Hematopoietic multipotent progenitor cell treated with erythropoietin and hydrocortisone succinate and interleukin-3 and kit ligand, for 6 days (in vitro differentiated cells): ENCODE data around the gene IL17C.
"Not testable (repeated sequence)": the region's sequence is repeated elsewhere in the genome, so short reads cannot be mapped to it uniquely, and the experiment has no call there.

ENCODE experiments used
- DNase-seq: peaks from one replicate; pipeline ENCODE4 v3.0.0-alpha.2; 2015

Gene IL17C

DNA sequence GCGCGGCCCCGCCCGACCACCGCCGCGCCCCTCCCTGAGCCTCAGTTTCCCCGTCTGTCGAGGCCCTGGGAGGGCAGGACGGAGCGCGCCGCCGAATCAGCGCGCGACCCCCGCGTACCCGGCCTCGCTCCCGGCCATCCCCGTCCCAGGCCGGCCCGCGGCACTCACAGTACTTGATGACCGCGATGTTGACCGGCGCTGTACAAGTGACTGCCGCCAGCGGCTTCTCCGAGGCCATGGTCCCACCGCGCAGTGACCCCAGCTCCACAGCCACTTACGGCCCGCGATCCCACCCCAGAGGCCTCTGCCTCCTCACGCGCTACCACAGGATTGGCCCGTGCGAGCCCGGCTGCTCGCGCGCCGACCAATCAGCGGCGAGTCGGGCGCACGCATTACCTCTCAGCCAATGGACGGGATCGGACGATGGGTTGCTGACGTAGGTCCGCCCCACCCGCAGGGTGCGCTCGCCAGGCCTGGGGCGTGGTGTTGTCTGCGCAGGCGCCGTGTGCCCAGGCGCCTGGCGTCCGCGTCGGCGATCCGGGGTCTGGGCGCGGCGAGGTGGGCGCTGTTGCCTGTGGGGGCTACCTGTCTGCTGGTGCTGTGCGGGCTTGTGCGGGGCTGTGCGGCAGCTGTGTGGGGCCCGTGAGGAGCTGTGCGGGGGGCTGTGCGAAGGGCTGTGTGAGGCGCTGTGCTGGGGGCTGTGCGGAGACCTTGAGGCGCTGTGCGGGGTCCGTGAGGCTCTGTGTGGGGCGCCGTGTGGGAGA lies 24.7 kb downstream of the IL17C start, which contains the start of gene MVD:
TSS of gene MVD (minus strand) at position 249 of the 764 bp plus-strand sequence. CDS start at position 238, 11 bp downstream.
- peak; percentile 99 for DNase-seq

- no peak for DNase-seq
Observed at GRCh38 chr16:88665148-88665547, 26.8 kb downstream of the IL17C start.

DNA sequence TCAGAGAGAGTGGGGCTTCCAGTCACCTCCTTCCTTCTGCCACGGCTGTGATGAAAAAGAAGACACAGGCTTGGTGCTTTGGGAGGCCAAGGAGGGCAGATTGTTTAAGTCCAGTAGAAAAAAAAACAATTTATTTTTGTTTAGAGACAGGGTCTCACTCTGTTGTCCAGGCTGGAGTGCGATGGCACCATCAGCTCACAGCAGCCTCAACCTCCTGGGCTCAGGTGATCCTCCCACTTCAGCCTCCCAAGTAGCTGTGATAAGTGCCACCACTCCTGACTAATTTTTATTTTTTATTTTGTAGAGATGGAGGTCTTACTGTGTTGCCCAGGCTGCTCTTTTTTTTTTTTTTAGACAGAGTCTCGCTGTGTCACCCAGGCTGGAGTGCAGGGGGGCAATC lies 27.2 kb downstream of the IL17C start:
- no peak for DNase-seq

DNA sequence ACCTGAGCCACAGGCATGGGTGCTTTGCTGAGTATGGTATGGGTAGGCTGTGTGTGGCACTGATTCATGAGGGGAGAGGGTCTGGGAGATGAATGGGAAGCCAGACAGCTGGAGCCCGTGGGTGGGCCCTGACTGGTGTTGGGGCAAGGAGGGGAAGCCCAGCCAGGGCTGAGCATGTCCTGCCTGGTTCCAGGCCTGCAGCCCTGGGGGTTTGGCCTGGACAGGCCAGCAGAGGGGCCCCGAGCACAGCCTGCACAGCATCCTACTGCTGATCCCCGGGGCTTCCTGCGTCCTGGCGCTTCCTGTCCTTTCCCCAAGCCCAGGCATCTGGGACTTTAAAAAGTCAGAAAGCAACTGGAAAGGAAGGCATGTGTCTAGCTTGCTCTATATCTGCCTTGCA lies 29.1 kb downstream of the IL17C start:
- DNase-seq, result no peak

DNA sequence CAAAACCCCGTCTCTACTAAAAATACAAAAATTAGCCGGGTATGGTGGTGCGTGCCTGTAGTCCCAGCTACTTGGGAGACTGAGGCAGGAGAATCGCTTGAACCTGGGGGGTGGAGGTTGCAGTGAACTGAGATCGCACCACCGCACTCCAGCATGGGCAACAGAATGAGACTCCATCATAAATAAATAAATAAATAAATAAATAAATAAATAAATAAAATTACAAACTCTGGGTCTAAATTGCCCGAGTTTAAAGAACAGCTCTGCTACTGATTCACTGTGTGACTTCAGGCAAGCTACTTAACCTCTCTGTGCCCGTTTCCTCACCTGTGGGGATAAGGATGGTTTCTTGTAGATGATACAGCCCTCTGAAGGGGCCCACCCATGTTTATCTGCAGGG lies 31.1 kb downstream of the IL17C start:
- not testable (repeated sequence) for DNase-seq

DNA sequence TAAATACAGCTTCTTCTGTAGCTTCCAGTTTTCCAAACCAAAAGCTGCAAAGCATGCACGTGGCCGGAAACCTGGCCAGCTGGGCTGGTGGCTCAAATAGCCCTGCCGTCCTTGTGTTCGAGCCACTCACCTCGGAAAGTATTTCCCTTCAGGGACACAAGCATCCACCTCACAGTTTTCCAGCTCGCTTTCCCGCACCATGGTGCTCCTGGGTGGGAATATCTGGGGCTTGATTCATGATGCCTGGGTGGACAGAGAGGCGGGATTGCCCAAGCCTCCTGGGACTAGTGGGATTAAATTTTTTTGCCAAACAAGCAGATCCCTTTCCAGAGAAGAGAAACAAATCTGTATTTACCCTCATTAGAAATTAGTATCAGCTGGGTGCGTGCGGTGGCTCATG lies 31.6 kb downstream of the IL17C start:
- no peak for DNase-seq

- no peak for DNase-seq
Observed at GRCh38 chr16:88671806-88672205, 33.4 kb downstream of the IL17C start.

GRCh38 chr16:88672776-88673175 lies 34.4 kb downstream of the IL17C start:
- no peak for DNase-seq

DNA sequence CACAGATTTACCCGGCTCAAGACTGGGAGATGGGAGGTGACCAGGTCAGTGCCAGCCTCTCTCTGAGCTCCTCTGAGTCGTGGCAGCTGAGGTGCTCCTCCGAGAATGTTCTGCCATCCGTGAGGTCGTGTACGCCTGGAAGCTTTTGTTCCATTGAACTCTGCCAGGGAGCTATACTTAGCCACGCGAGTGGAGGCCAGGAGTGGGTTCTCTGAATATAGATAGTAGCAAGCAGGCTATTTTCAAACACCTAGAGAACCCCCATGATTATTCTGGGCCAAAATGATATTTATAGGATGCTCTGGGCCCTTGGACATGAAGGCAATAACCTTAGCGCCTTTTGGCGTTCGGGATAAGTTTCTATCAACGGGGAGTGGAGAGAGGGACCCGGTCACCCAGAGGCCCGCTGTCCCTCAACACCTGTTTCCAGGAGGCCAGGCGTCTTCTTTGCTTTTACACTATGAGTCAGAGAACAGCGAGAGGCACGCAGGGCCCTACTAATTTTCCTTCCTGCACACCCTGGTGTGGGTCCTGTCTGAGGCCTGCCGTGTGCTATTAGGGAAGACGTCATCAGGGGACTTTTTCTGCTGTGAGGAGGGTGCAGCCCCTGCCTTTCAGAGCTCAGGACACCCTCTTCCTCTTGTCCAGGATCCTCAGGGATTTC lies 35.5 kb downstream of the IL17C start:
- no peak for DNase-seq

- no peak for DNase-seq
Observed at GRCh38 chr16:88676502-88677242, 38.3 kb downstream of the IL17C start.

DNA sequence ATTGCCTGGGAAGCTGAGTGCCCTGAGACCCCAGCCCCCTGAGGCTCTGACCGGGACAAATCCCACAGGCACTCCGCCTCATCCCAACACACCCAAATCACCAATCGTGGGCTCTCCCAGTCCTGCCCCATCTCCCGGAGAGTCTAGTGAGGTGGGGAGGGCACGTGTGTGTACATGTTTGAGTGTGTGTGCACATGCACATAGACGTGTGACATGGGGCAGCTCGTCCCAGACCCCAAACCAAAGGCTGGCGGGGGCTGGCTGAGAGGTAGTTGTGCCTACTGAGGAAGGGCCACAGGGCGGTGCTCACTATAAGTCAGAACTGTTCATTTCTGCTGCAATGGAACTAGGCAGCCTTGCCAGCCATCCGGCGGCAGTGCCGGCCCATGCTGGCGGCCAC lies 39.3 kb downstream of the IL17C start:
- no peak for DNase-seq

- DNase-seq, result no peak
Observed at GRCh38 chr16:88678224-88678979, 40.0 kb downstream of the IL17C start.

- DNase-seq, result no peak
Observed at GRCh38 chr16:88680554-88681083, 42.2 kb downstream of the IL17C start.

DNA sequence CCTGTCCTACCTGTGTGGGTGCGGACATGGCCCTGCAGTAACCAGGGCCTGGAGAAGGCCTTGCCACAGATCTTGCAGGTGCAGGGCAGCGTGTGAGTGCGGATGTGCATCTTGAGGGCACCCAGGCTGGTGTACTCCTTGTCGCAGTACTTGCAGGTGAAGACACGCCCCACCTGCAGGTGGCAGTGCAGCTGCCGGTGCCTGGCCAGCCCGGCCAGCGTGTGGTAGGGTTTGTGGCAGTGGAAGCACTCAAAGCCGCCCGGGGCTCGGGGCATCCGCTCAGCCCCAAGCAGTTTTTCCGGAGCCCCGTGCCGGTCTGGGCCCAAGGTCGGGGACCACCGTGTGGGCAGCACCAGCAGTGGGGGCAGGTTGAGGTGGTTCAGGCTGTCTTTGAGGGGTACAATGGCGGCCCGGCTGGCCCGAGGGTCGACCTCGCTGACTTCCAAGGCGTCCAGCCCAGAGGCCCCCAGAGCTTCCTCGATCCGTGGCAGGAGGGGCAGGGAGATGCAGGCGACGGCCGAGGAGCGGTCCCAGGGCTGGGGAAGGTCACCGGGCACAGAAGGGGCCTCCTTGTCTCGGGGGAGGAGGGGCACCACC lies 42.8 kb downstream of the IL17C start:
- peak; percentile 38 for DNase-seq

- peak; percentile 76 for DNase-seq
Observed at GRCh38 chr16:88681709-88682451, 43.5 kb downstream of the IL17C start.

GRCh38 chr16:88684569-88685155 lies 46.3 kb downstream of the IL17C start:
- no peak for DNase-seq

DNA sequence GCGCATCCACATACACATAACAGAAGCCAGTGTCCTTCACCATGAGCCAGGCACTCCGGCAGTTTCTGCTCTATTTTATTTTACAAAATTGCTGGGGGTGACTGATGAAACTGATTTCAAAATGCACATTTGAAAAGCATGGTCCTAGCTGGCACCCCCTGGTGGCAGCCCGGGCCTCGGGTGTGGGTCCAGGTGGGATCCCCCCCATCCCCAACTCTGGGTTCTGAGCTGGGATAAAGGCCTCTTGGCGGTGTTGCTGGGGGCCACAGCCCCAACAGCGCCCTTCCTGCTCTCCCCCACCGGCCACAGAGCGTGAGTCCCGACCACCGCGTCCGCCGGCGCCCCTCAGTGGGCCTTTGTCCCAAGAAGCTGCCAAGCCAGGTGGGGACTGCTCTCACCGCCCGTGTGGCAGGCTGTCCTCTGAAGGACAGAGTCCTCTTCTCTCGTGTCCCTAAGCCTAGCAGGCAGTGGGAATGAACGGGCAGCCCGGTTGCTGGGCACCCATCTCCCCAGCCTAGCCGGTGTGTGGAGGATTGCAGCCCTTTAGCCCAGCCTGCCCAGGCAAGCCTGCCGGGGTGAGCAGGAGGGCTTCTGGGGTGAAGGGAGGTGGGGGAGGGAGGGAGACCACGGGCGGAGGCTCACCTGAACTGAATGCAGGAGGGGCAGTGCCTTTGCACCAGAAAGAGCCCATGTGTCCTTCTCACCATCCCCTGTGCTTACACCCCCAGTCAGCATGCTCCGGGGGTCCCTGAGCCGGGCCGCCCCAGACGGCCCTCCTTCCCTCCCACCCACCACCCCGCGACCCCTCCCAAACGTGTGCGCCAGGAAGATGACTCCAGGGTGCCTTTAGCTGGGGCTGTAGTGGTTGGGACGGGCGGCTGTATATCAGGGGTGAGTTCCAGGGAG lies 47.0 kb downstream of the IL17C start:
- peak; percentile 56 for DNase-seq

- DNase-seq, result peak; percentile 57
Observed at GRCh38 chr16:88686062-88686438, 47.7 kb downstream of the IL17C start.

GRCh38 chr16:88686439-88687253 lies 48.3 kb downstream of the IL17C start, which contains the start of gene SNAI3:
Gene SNAI3 (minus strand): TSS chr16:88686507. CDS start chr16:88686406, 101 bp downstream.
- DNase-seq, result peak; percentile 86
